Measurements from ENCODE around the gene CCNG2. TPM values are rescaled to one million over a fixed set of nuclear protein-coding genes. Genes with fewer than 3 reads are reported as not detected.

CCNG2 gene
- total and polyA plus RNA-seq, 10 of the 15 experiments (the other 5 are each of a cell fraction or from before 2014, with no cell fraction given): 1.9 to 70.6 (median 5.9) TPM

GRCh38 chr4:77123411-77123810 is 33.6 kb upstream of the CCNG2 start:
- H3K4me2 ChIP-seq (ENCODE audit: control insufficient read depth, insufficient read depth): no peak overlapping the region
- intact Hi-C loops (cut with micrococcal nuclease; ENCODE audit: unreplicated experiment): no loop called here
- RAD21 ChIA-PET (ENCODE audit: unreplicated experiment): interaction anchor here (0.7 to 1.9 kb wide), 4 partner anchors 30 to 80 kb away, joined by 3 to 7 read pairs (median 4); no protein-coding TSS in a partner anchor

GRCh38 chr4:77124576-77124975 is 32.4 kb upstream of the CCNG2 start:
- ChIA-PET POLR2A (interaction anchor here (1.0 kb wide), 1 partner anchor 69 kb away, joined by 3 read pairs; no protein-coding TSS in a partner anchor), CTCF (interaction anchor here (1.3 to 3.6 kb wide), 3 partner anchors 29 to 78 kb away, joined by 3 to 20 read pairs (median 8); no protein-coding TSS in a partner anchor), SMC1A (ENCODE audit: uncharacterized antibody, unreplicated experiment) (interaction anchor here (1.4 to 1.8 kb wide), 2 partner anchors 72 to 79 kb away, joined by 5 to 6 read pairs; no protein-coding TSS in a partner anchor), RAD21 (ENCODE audit: unreplicated experiment) (interaction anchor here (1.1 to 1.3 kb wide), 2 partner anchors 77 to 79 kb away, joined by 4 to 5 read pairs; no protein-coding TSS in a partner anchor)
- ATAC-seq: no peak
- DNase-seq (ENCODE audit: low read depth, low spot score): no peak
- intact Hi-C loops (cut with micrococcal nuclease; ENCODE audit: unreplicated experiment) (no loop called here), in situ Hi-C loops (cut with MboI) (no loop called here)
- TF ChIP-seq PAX5 (IDR thresholded peaks at IDR 0.05; ENCODE audit: borderline replicate concordance, low read depth, low read length) (no peak), MXI1 (IDR thresholded peaks at IDR 0.05; ENCODE audit: low read depth, low read length) (no peak), ELK1 (IDR thresholded peaks at IDR 0.05; ENCODE audit: low read depth, low read length) (no peak), ZNF207 (IDR thresholded peaks at IDR 0.05; ENCODE audit: borderline replicate concordance) (no peak), HSF1 (IDR thresholded peaks at IDR 0.05; ENCODE audit: low read depth, low read length) (no peak), YY1 (IDR thresholded peaks at IDR 0.05; ENCODE audit: low read depth, low read length) (no peak)
- no peaks in the 10 kb centered on the region for H4K20me1 ChIP-seq (ENCODE audit: control insufficient read depth, insufficient read depth)
- no peaks in the 10 kb centered on the region for H3K79me2 ChIP-seq (ENCODE audit: control insufficient read depth, insufficient read depth, low read length)
- 18% methylated on average over 3 of the region's 3 CpGs for WGBS (ENCODE audit: insufficient coverage, insufficient replicate concordance, low lambda C conversion rate, missing lambda C conversion rate)
- no peak overlapping the region for H2AFZ ChIP-seq (ENCODE audit: control insufficient read depth, low read depth, low read length)
- no peak overlapping the region for H3K4me3 ChIP-seq
- BruUV-seq (replicated peaks): no TSS peak
- H3K9ac ChIP-seq (ENCODE audit: control insufficient read depth, insufficient read depth, low read length): no peak overlapping the region
- no peaks in the 10 kb centered on the region for H3K27me3 ChIP-seq (replicated peaks in 1 of 2; ENCODE audit: control insufficient read depth in 2 of 2, insufficient read depth in 2 of 2, low read length in 1 of 2)
- H3K4me1 ChIP-seq (ENCODE audit: control insufficient read depth, insufficient read depth, low read length): peaks cover 6% of the 10 kb centered on the region; the same call in 1 of the 2 replicates
- H3K4me2 ChIP-seq (ENCODE audit: control insufficient read depth, insufficient read depth): no peak overlapping the region
- H3K9me3 ChIP-seq (replicated peaks; ENCODE audit: control insufficient read depth, insufficient read depth, low read length): no peaks in the 10 kb centered on the region
- FAIRE-seq: no peak
- no peaks in the 10 kb centered on the region for H3K36me3 ChIP-seq (ENCODE audit: control insufficient read depth in 2 of 2, insufficient read depth in 2 of 2, low read length in 1 of 2)
- no peak overlapping the region for H3K27ac ChIP-seq (ENCODE audit: control insufficient read depth, insufficient read depth)

More at GRCh38 chr4:77123411-77123810, 33.6 kb upstream of the CCNG2 start:
- in situ Hi-C loops (cut with MboI): no loop called here
- Histone ChIP-seq H3K9ac (ENCODE audit: control insufficient read depth, insufficient read depth, low read length) (no peak overlapping the region), H3K36me3 (ENCODE audit: control insufficient read depth in 2 of 2, insufficient read depth in 2 of 2, low read length in 1 of 2) (no peaks in the 10 kb centered on the region), H3K27ac (ENCODE audit: control insufficient read depth, insufficient read depth) (no peak overlapping the region), H2AFZ (ENCODE audit: control insufficient read depth, low read depth, low read length) (no peak overlapping the region), H3K79me2 (ENCODE audit: control insufficient read depth, insufficient read depth, low read length) (no peaks in the 10 kb centered on the region), H3K27me3 (replicated peaks in 1 of 2; ENCODE audit: control insufficient read depth in 2 of 2, insufficient read depth in 2 of 2, low read length in 1 of 2) (no peaks in the 10 kb centered on the region), H3K4me3 (no peak overlapping the region), H4K20me1 (ENCODE audit: control insufficient read depth, insufficient read depth) (no peaks in the 10 kb centered on the region), H3K4me1 (ENCODE audit: control insufficient read depth, insufficient read depth, low read length) (peaks cover 6% of the 10 kb centered on the region; the same call in 1 of the 2 replicates), H3K9me3 (replicated peaks; ENCODE audit: control insufficient read depth, insufficient read depth, low read length) (no peaks in the 10 kb centered on the region)
- DNase-seq (ENCODE audit: low read depth, low spot score) (no peak), FAIRE-seq (no peak), ATAC-seq (no peak)
- CTCF ChIA-PET: interaction anchor here (0.6 to 3.6 kb wide), 5 partner anchors 13 to 80 kb away, joined by 3 to 20 read pairs (median 4); no protein-coding TSS in a partner anchor
- TF ChIP-seq ZSCAN29 (IDR thresholded peaks at IDR 0.05): no peak
- 0 out of 2 replicates have a peak, but pooled peaks have one; percentile 3 for TF ChIP-seq SPI1 (IDR thresholded peaks at IDR 0.05; ENCODE audit: borderline replicate concordance, insufficient read depth, low read depth, low read length)
- no peak for TF ChIP-seq MTA3 (IDR thresholded peaks at IDR 0.05; ENCODE audit: borderline replicate concordance, low read length)
- POLR2A ChIA-PET: no interaction called here
- 0% methylated on average over 1 of the region's 1 CpG for WGBS (ENCODE audit: insufficient coverage, insufficient replicate concordance, low lambda C conversion rate, missing lambda C conversion rate)
- SMC1A ChIA-PET (ENCODE audit: uncharacterized antibody, unreplicated experiment): interaction anchor here (0.6 to 4.0 kb wide), 5 partner anchors 12 to 78 kb away, joined by 3 to 72 read pairs (median 7); no protein-coding TSS in a partner anchor
- BruUV-seq (replicated peaks): no TSS peak

Measured in GM12878 (cell line).